Esophagus squamous epithelium (tissue), 4 donors: Measurements from ENCODE around the gene CLTA.

Source experiments
- POLR2A ChIP-seq, 4 donors: fragments of 450-650 bp; IDR thresholded peaks; one replicate each; pipeline ENCODE4 v1.6.1; 2017; ENCODE audit warnings: antibody characterized with exemption in 4 of 4, mild to moderate bottlenecking in 4 of 4, moderate library complexity in 3 of 4
- TF ChIP-seq, protein P1 (sequence below), 6 experiments: fragments of 450-650 bp in 4 of 6; fragments of 200-600 bp in 2 of 6; sonication (generic) in 2 of 6; IDR thresholded peaks; one replicate each; pipeline ENCODE4 v1.5.1; 2016 to 2019; ENCODE audit warnings: antibody characterized with exemption in 6 of 6, mild to moderate bottlenecking in 4 of 6, moderate library complexity in 4 of 6

DNA sequence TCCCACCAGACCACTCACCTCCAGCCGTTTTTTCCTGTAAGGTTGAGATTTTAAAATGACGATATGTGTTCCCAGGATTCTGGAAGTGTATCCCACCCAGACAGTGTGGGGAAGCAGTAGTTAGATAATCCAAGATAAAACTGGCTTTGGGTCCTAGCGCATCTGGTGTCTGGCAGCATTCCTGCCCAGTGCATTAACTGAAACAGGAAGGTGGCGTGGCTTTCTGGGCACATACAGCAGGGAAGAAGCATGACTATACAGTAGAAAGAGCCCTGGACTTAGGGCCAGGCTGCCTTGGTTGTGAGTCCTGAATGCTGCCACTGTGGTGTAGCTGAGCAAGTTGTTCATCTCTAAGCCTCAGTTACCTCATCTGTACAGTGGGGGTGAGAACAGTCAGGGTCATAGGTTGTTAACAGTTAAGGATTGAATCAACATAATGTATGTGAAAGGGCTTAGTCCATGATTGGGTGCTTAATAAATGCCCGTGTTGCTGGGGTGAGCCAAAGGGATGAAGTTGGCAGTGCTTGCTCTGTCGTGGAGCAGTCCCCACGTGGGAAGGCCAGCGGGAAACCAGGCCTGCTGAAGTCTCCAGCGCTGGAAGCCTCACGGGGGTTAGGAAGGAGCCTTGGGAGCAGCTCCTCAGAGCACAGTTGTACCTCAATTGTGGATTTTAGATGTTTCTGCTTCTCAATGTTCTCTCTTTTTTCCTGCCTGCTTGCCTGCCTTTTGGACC, 18.0 kb downstream of the CLTA start:
- TF ChIP-seq, protein P1, sequence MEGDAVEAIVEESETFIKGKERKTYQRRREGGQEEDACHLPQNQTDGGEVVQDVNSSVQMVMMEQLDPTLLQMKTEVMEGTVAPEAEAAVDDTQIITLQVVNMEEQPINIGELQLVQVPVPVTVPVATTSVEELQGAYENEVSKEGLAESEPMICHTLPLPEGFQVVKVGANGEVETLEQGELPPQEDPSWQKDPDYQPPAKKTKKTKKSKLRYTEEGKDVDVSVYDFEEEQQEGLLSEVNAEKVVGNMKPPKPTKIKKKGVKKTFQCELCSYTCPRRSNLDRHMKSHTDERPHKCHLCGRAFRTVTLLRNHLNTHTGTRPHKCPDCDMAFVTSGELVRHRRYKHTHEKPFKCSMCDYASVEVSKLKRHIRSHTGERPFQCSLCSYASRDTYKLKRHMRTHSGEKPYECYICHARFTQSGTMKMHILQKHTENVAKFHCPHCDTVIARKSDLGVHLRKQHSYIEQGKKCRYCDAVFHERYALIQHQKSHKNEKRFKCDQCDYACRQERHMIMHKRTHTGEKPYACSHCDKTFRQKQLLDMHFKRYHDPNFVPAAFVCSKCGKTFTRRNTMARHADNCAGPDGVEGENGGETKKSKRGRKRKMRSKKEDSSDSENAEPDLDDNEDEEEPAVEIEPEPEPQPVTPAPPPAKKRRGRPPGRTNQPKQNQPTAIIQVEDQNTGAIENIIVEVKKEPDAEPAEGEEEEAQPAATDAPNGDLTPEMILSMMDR (IDR thresholded peaks at IDR 0.05), result no peak
- TF ChIP-seq POLR2A (IDR thresholded peaks at IDR 0.05), result no peak
